Liver (tissue), 9 donors: Measurements from ENCODE around the gene PLXND1. TPM values are rescaled to one million over a fixed set of nuclear protein-coding genes. Genes with fewer than 3 reads are reported as not detected.

Experiments used
- DNase-seq: peaks from one replicate; pipeline ENCODE4 v3.0.0-alpha.2; 2017; ENCODE audit warnings: low spot score
- H3K27ac ChIP-seq, 2 donors: one replicate each; pipeline ENCODE4 v1.7.0; 2013; ENCODE audit warnings: inconsistent platforms in 2 of 2, low read length in 2 of 2, control low read depth in 1 of 2, low read depth in 1 of 2, mild to moderate bottlenecking in 1 of 2
- H3K27me3 ChIP-seq, 4 donors: one replicate each; pipeline versions ENCODE4 v1.6.1 to v1.7.0; 2013; ENCODE audit warnings: low read length in 3 of 4, inconsistent platforms in 1 of 4, mild to moderate bottlenecking in 1 of 4, moderate library complexity in 1 of 4; ENCODE audit not compliant: control insufficient read depth in 4 of 4, insufficient read depth in 4 of 4
- H3K36me3 ChIP-seq, 4 donors: one replicate each; pipeline versions ENCODE4 v1.6.1 to v1.7.0; 2013; ENCODE audit warnings: low read length in 3 of 4, mild to moderate bottlenecking in 3 of 4, low read depth in 1 of 4, moderate library complexity in 1 of 4; ENCODE audit not compliant: control insufficient read depth in 4 of 4, insufficient read depth in 3 of 4
- H3K4me1 ChIP-seq, 4 donors: one replicate each; pipeline versions ENCODE4 v1.6.1 to v1.7.0; 2013; ENCODE audit warnings: low read length in 3 of 4, mild to moderate bottlenecking in 3 of 4, moderate library complexity in 1 of 4; ENCODE audit not compliant: control insufficient read depth in 4 of 4, insufficient read depth in 4 of 4
- H3K4me3 ChIP-seq, 3 donors: one replicate each; pipeline versions ENCODE4 v1.6.1 to v1.7.0; 2013; ENCODE audit warnings: low read length in 3 of 3, control low read depth in 1 of 3, low read depth in 1 of 3, mild to moderate bottlenecking in 1 of 3
- H3K9ac ChIP-seq, 2 donors: one replicate each; pipeline ENCODE4 v1.7.0; 2013; ENCODE audit warnings: low read length in 2 of 2, mild to moderate bottlenecking in 2 of 2, moderate library complexity in 2 of 2, control low read depth in 1 of 2, low read depth in 1 of 2
- H3K9me3 ChIP-seq, 4 donors: one replicate each; pipeline versions ENCODE4 v1.6.1 to v1.7.0; 2013; ENCODE audit warnings: low read length in 3 of 4; ENCODE audit not compliant: control insufficient read depth in 4 of 4
- ATF3 ChIP-seq: IDR thresholded peaks from 2 replicates; pipeline ENCODE4 v1.6.1; 2016; ENCODE audit warnings: antibody characterized with exemption
- EGR1 ChIP-seq, 2 donors: IDR thresholded peaks; 2 replicates each; pipeline ENCODE4 v1.6.1; 2016 to 2018; ENCODE audit warnings: antibody characterized with exemption in 2 of 2, low read depth in 2 of 2
- FOXA1 ChIP-seq: IDR thresholded peaks from 2 replicates; pipeline ENCODE4 v1.6.1; 2016; ENCODE audit warnings: antibody characterized with exemption
- FOXA2 ChIP-seq: IDR thresholded peaks from 2 replicates; pipeline ENCODE4 v1.6.1; 2016; ENCODE audit warnings: antibody characterized with exemption
- GABPA ChIP-seq, 2 donors: IDR thresholded peaks in 1 of 2; conservative IDR thresholded peaks in 1 of 2; 2 replicates each; pipeline ENCODE4 v1.6.1; 2016; ENCODE audit warnings: antibody characterized with exemption in 2 of 2, mild to moderate bottlenecking in 1 of 2, moderate library complexity in 1 of 2
- HNF4A ChIP-seq, 2 donors: conservative IDR thresholded peaks; 2 replicates each; pipeline ENCODE4 v1.6.1; 2016; ENCODE audit warnings: antibody characterized with exemption in 2 of 2, mild to moderate bottlenecking in 2 of 2
- HNF4G ChIP-seq: IDR thresholded peaks from 2 replicates; pipeline ENCODE4 v1.6.1; 2016; ENCODE audit warnings: antibody characterized with exemption
- JUND ChIP-seq, 2 donors: IDR thresholded peaks; 2 replicates each; pipeline ENCODE4 v1.6.1; 2016; ENCODE audit warnings: antibody characterized with exemption in 2 of 2
- MAX ChIP-seq: IDR thresholded peaks from 2 replicates; pipeline ENCODE4 v1.6.1; 2016; ENCODE audit warnings: antibody characterized with exemption
- RXRA ChIP-seq, 2 donors: IDR thresholded peaks; 2 replicates each; pipeline ENCODE4 v1.6.1; 2017 to 2018; ENCODE audit warnings: antibody characterized with exemption in 2 of 2, mild to moderate bottlenecking in 1 of 2
- SP1 ChIP-seq: IDR thresholded peaks from 2 replicates; pipeline ENCODE4 v1.6.1; 2018; ENCODE audit warnings: antibody characterized with exemption, mild to moderate bottlenecking
- TAF1 ChIP-seq: conservative IDR thresholded peaks from 2 replicates; pipeline ENCODE4 v1.6.1; 2016; ENCODE audit warnings: antibody characterized with exemption, mild to moderate bottlenecking
- YY1 ChIP-seq: IDR thresholded peaks from 2 replicates; pipeline ENCODE4 v1.6.1; 2016; ENCODE audit warnings: antibody characterized with exemption, mild to moderate bottlenecking
- ZBTB33 ChIP-seq: IDR thresholded peaks from 2 replicates; pipeline ENCODE4 v1.6.1; 2016; ENCODE audit warnings: antibody characterized with exemption
- WGBS: extraction: QIAGEN DNeasy Blood & Tissue Kit; methylation state at CpG from one replicate; pipeline ENCODE4 v1.1.7; 2013; 5-methylcytosine and 5-hydroxymethylcytosine counted together
- polyA plus RNA-seq, 2 donors: library from polyadenylated mRNA; stranded (reverse) in 1 of 2; unstranded in 1 of 2; fragments of 200-250 nt in 1 of 2; fragments of >200 nt in 1 of 2; fragmentation: Nextera tagmentation in 1 of 2; extraction: Ambion mirVana in 1 of 2; gene quantifications; one replicate each; pipeline versions ENCODE4 v1.2.1 to v1.2.3, GENCODE V29; 2013 to 2015
- total RNA-seq, 2 donors: library from RNA; depleted of rRNA; stranded (reverse); fragments of >200 nt; gene quantifications; one replicate each; pipeline ENCODE4 v1.2.3, GENCODE V29; 2014
- TF ChIP-seq, protein P1 (sequence below): IDR thresholded peaks from 2 replicates; pipeline ENCODE4 v1.6.1; 2016; ENCODE audit warnings: antibody characterized with exemption, mild to moderate bottlenecking
- donor health status: healthy.
- donor health status: healthy.
- donor health status: healthy.
- donor health status: healthy.
- donor health status: healthy.

The PLXND1 gene
- total and polyA plus RNA-seq, 4 donors: 10.4 to 50.2 (median 32.8) TPM

- H3K36me3 ChIP-seq: no peaks in the 10 kb centered on the region
- no peak for DNase-seq
- no peaks in the 10 kb centered on the region for H3K9me3 ChIP-seq
- peaks cover 5 to 14% (median 8%) of the 10 kb centered on the region in 4 donors for H3K4me1 ChIP-seq
- H3K4me3 ChIP-seq: no peak overlapping the region
- H3K9ac ChIP-seq: no peak overlapping the region
- 55% methylated on average over 5 of the region's 5 CpGs for WGBS
- no peak for TF ChIP-seq MAX
- TF ChIP-seq ZBTB33: no peak
- TF ChIP-seq HNF4A (conservative IDR thresholded peaks at IDR 0.05): no peak
- no peak for TF ChIP-seq FOXA2
- TF ChIP-seq, protein P1, sequence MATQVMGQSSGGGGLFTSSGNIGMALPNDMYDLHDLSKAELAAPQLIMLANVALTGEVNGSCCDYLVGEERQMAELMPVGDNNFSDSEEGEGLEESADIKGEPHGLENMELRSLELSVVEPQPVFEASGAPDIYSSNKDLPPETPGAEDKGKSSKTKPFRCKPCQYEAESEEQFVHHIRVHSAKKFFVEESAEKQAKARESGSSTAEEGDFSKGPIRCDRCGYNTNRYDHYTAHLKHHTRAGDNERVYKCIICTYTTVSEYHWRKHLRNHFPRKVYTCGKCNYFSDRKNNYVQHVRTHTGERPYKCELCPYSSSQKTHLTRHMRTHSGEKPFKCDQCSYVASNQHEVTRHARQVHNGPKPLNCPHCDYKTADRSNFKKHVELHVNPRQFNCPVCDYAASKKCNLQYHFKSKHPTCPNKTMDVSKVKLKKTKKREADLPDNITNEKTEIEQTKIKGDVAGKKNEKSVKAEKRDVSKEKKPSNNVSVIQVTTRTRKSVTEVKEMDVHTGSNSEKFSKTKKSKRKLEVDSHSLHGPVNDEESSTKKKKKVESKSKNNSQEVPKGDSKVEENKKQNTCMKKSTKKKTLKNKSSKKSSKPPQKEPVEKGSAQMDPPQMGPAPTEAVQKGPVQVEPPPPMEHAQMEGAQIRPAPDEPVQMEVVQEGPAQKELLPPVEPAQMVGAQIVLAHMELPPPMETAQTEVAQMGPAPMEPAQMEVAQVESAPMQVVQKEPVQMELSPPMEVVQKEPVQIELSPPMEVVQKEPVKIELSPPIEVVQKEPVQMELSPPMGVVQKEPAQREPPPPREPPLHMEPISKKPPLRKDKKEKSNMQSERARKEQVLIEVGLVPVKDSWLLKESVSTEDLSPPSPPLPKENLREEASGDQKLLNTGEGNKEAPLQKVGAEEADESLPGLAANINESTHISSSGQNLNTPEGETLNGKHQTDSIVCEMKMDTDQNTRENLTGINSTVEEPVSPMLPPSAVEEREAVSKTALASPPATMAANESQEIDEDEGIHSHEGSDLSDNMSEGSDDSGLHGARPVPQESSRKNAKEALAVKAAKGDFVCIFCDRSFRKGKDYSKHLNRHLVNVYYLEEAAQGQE: no peak
- no peak for TF ChIP-seq FOXA1
- TF ChIP-seq YY1: no peak
- TF ChIP-seq TAF1: no peak
- no peak for TF ChIP-seq SP1
- TF ChIP-seq HNF4G: no peak
- TF ChIP-seq EGR1 (IDR thresholded peaks at IDR 0.05; ENCODE audit: low read depth in 2 of 2): no peak
- H3K27me3 ChIP-seq: no peaks in the 10 kb centered on the region
- H3K27ac ChIP-seq: no peak overlapping the region
Measured at GRCh38 chr3:129614927-129615363, 8.5 kb upstream of the PLXND1 start.

GRCh38 chr3:129614435-129614834 is 8.0 kb upstream of the PLXND1 start:
- Histone ChIP-seq H3K4me1 (peaks cover 4 to 14% (median 8%) of the 10 kb centered on the region in 4 donors), H3K9me3 (no peaks in the 10 kb centered on the region), H3K4me3 (no peak overlapping the region), H3K9ac (no peak overlapping the region), H3K27ac (no peak overlapping the region), H3K27me3 (no peaks in the 10 kb centered on the region), H3K36me3 (no peaks in the 10 kb centered on the region)
- WGBS: 94% methylated on average over 9 of the region's 9 CpGs
- no peak for TF ChIP-seq YY1
- no peak for TF ChIP-seq RXRA (IDR thresholded peaks at IDR 0.05)
- TF ChIP-seq, protein P1: no peak
- TF ChIP-seq ATF3: no peak
- TF ChIP-seq FOXA2: no peak
- no peak for TF ChIP-seq JUND (IDR thresholded peaks at IDR 0.05)
- no peak for TF ChIP-seq HNF4G
- TF ChIP-seq ZBTB33: no peak
- TF ChIP-seq EGR1 (IDR thresholded peaks at IDR 0.05; ENCODE audit: low read depth in 2 of 2): no peak
- no peak for TF ChIP-seq FOXA1
- no peak for TF ChIP-seq GABPA (IDR thresholded peaks at IDR 0.05 in 1 of 2, conservative IDR thresholded peaks at IDR 0.05 in 1 of 2)
- no peak for DNase-seq
